Suppressor macrophage treated with lipopolysaccharide for 4 hours (primary cell): ENCODE measurements around the gene MTRF1L.
A peak's percentile ranks its signal among the peaks of the same experiment; 100 is the strongest.

Experiments used
- DNase-seq: peaks from one replicate; pipeline ENCODE4 v3.0.0-alpha.2; 2020

Gene MTRF1L, protein sequence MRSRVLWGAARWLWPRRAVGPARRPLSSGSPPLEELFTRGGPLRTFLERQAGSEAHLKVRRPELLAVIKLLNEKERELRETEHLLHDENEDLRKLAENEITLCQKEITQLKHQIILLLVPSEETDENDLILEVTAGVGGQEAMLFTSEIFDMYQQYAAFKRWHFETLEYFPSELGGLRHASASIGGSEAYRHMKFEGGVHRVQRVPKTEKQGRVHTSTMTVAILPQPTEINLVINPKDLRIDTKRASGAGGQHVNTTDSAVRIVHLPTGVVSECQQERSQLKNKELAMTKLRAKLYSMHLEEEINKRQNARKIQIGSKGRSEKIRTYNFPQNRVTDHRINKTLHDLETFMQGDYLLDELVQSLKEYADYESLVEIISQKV

GRCh38 chr6:153002613-153003365 is at the start of gene MTRF1L:
Gene MTRF1L, minus strand, starts transcription at chr6:153002709. Its CDS starts 24 bp downstream, at chr6:153002685.
- DNase-seq: peak; percentile 97

GRCh38 chr6:153051801-153052200 is 49.3 kb upstream of the MTRF1L start:
- no peak for DNase-seq

- DNase-seq: no peak
These were observed 46.1 kb upstream of the MTRF1L start for GRCh38 chr6:153048631-153049030.

GRCh38 chr6:153047386-153047785 is 44.9 kb upstream of the MTRF1L start:
- DNase-seq: no peak

DNA sequence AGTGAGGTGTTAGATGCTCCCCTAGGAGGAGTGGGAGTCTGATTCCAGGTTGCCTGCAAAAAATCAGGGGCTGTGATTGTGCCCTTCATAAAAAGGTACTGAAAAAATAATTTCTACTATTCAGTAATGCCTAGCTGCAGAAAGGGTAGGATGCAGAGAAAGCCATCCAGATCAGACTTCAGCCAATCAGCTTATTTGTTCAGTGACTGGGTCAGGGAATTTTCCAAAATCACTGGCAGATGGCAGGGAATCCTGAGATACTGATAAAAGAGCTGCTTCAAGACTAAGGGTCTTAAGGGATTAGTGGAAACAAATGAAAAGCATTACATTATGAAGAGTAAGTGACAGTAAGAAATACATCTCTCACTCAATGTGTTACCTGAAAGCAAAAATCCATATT is 42.8 kb upstream of the MTRF1L start:
- DNase-seq: no peak

DNA sequence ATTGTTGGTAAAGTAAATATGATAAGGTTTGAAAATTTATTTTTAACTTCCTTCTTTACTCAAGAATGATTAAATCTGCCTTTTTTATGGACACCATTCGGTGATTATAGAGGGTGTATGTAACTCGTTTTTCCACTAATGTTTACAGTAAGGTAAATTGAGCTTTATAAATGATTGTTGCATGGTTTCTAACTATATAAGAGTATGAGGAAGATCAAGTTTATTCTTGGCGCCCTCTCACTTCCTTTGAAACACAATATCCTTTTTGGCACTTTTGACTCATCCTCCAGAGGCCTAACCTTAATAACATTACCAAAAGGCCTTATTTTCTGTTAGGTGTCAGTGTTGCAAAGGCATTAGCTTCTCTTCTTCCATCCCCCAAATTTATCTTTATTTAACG is 41.8 kb upstream of the MTRF1L start:
- no peak for DNase-seq

DNA sequence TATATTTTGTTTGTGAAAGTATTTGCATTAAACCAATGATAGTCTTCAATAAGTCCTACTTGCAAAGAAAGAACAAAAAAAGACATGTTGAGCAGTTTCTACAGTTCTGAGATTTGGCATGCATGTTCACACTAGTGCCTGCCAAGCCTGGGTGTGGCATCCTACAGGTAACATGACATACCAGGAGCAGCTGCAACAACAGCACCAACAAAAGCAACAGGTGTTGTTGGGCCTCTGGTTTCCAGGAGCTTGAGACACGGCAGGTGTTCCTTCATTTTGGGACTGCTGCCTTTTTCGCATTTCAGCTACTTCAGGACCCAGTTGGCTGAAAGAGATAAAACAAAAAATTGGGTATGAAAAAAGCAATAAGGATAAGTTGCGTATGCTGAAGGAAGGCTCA is 41.2 kb upstream of the MTRF1L start:
- DNase-seq: no peak

DNA sequence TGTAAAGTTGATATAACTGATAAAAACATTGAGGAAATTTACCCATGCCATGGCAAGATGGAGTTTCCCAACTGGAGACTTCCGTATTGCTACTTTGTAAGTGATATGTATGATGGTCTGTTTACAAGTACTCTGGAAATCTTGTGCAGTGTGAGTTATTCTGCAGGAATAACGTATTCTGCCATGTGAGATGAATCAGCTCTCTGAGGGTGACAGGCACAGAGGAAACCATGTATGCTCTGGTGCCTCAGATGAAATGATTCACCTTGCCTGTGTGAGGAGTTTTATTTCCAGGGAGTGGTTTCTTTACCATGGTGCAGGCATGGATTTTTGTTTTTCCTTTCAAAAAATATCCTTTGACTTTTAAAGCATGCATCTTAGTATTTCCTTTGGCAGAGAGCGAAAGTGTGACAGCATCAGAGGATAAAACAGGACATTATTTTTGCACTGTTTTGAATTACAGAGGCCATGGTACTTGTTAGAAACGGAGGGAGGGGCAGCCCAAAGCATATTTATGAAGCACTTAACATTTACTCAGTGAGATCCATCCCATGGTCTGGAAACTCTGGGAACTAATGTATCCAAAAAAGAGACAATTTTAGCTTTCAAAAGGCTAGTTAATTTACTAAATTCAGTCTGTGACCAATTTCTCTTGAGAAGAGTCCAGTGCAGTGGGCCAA is 36.0 kb upstream of the MTRF1L start:
- no peak for DNase-seq

DNA sequence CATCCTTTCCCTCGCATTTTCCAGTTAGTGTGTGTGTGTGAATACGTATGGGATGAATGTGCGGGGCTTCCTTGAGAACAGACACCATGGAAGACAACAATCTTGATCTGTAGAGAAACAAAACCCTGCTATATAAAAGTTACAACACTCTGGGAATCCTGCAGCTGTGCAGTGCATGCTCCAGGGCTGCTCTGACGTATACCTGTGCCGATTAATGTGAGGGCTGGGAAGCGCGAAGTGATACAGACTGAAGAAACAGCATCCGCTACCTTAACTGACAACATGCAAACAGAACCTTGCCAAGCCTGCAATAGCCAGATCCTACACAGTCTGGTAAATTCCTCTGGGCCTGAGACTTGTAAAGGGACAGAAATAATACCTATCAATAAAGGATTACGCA is 31.6 kb upstream of the MTRF1L start:
- DNase-seq: no peak

DNA sequence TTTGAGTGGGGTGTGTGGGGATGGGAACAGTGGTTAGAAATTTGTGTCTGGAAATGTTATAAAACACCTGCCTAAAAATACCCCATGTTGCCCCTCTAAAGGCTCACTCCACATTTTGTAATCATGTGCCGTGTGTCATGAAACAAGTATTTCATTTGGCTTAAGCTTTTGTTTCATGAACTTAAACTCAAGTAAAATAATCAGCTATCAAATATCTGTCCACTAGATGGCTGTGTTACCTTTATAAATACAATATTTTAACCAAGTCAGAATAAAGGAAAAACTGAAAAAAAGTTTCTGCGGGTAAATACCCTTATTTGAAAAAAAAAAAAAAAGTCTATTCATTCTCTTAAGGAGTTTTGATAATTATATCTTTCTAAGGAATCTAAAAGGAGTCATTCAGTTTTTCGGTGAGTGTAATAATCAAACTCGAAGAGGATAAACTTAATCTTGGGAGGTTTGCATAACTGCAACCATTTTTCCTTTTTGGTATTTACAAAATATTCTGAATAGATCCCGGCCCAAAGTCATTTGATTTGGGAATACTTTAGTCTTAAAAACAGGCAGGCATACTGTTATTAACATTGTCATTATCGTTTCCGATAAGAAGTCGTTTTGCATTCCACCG is 29.9 kb upstream of the MTRF1L start:
- peak; percentile 66 for DNase-seq

GRCh38 chr6:153031335-153031955 is 28.9 kb upstream of the MTRF1L start:
- no peak for DNase-seq

DNA sequence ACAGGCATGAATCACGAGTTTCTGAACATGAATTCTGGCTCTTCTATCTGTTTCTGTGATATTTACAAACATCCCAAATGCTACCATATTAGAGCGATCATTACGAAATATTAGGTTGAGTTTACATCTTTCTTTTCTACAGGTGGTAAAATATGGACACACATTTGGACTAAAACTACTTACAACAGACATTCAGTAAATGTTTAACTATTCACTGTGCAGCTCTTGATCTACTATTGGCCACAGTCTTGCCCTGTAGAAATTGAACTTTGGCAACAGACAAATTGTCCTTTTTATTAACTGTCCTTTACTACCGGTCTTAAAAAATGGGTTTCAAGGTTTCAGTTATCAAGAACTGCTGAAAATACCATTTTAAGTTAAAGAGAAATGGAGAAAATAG is 26.5 kb upstream of the MTRF1L start:
- no peak for DNase-seq

- no peak for DNase-seq
These were observed 25.8 kb upstream of the MTRF1L start for GRCh38 chr6:153028286-153028685.

- no peak for DNase-seq
These were observed 25.0 kb upstream of the MTRF1L start for GRCh38 chr6:153027480-153027879.

DNA sequence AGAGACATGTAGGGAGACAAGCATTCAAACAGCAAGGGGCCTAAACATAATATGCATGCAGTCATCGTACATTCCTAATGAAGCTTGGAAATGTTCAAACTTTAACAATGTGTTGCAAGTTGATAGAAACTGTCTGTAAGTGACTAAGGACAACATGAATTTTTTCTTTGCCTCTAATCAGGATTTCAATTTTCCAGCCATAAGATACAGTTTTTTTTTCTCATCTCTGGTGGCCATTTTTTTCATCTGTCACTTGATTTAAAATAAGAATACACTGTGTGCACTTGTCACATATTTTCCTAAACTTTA is 22.2 kb upstream of the MTRF1L start:
- no peak for DNase-seq

DNA sequence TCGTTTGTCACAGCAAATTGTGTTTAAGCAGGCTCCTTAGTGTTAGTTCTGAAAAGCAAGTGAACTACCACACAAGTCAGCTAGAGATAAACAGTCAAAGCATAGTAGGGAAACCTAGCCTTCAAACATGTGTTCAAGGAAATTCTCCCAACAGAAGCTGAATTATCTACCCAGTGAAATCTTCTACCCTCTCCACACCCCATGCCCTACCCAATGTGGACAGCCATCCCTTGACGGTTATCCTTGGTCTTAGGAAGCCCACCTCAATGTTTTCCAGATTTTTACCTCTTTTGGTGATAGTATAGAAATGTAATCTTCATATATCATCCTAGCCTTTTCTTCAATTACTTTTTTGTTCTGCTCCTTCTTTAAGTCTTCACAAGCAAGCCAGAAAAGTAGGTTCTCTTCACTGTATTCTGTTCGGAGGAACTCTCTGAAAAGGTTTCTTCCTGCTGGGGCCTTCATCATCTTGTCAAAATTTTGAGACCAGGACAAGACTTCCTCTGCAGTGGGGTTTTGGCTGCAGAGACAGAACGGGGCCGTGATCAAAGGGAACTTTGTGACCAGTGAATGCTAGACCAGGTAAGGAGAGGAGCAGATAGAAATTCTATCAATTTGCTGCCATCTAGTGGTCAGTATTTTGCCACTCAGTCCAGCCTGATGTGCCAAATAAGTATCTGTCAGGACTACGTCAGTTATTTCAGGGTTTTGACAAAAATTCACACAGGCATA is 21.6 kb upstream of the MTRF1L start:
- peak; percentile 75 for DNase-seq

GRCh38 chr6:153018355-153018754 is 15.8 kb upstream of the MTRF1L start:
- no peak for DNase-seq

GRCh38 chr6:153016846-153017245 is 14.3 kb upstream of the MTRF1L start:
- DNase-seq: no peak

- DNase-seq: no peak
These were observed 12.7 kb upstream of the MTRF1L start for GRCh38 chr6:153015094-153015640.

DNA sequence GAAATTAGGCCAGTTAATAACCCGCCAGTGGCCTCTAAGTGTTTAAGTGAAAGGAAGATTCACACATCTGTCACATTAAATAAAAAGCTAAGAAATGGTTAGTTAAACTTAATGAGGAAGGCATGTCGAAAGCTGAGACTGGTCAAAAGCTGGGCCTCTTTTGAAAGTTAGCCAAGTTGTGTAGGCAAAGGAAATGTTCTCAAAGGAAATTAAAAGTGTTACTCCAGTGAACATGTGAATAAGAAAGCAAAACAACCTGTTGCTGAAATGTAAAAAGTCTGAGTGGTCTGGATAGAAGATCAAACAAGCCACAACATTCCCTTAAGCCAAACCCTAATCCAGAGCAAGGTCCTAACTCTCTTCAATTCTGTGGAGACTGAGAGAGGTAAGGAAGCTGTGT is 10.9 kb upstream of the MTRF1L start:
- no peak for DNase-seq

GRCh38 chr6:153012856-153013255 is 10.3 kb upstream of the MTRF1L start:
- no peak for DNase-seq

DNA sequence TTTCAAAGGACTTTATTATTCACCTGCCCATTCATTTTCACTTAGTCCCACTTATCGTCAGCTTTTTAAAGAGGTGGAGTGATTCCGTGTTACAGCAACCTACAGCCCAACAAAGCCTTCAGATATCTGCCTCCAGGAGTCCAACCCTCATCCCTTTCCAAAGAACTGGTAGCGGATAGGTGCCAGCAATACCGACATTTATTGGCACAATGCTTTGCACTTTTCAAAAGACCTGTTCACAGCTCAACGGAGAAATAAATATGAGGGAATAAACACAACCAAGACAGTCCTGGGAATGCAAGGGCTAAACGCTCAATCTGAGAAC is 819 bp upstream of the MTRF1L start:
- no peak for DNase-seq
